Endothelial cell of umbilical vein (primary cell): ENCODE results near the gene HAUS6.
"Not testable (repeated sequence)": the region's sequence is repeated elsewhere in the genome, so short reads cannot be mapped to it uniquely, and the experiment has no call there.

ENCODE experiments used
- CTCF ChIP-seq, 2 donors: IDR thresholded peaks; 1 replicate in 1 of 2; 2 replicates in 1 of 2; pipeline ENCODE4 v1.5.1; 2011; ENCODE audit warnings: low read length in 2 of 2, mild to moderate bottlenecking in 2 of 2, moderate library complexity in 2 of 2, control low read depth in 1 of 2, inconsistent platforms in 1 of 2, low read depth in 1 of 2; ENCODE audit not compliant: insufficient read depth in 1 of 2; ENCODE audit errors: extremely low read depth in 1 of 2
- POLR2A ChIP-seq: IDR thresholded peaks from 2 replicates; pipeline ENCODE4 v1.6.1; 2012; ENCODE audit warnings: low read depth, mild to moderate bottlenecking, control low read depth, low read length

- TF ChIP-seq CTCF (IDR thresholded peaks at IDR 0.05; ENCODE audit: extremely low read depth in 1 of 2, insufficient read depth in 1 of 2, low read depth in 1 of 2, low read length in 2 of 2); POLR2A: not testable (repeated sequence)
Observed at GRCh38 chr9:19097431-19097830, 5.3 kb downstream of the HAUS6 start.
